Measurements from ENCODE around the gene SLC38A10. TPM values are rescaled to one million over a fixed set of nuclear protein-coding genes. Genes with fewer than 3 reads are reported as not detected.

Gene SLC38A10
- total RNA-seq, 1 experiment from 2014 or later: 121 TPM

DNA sequence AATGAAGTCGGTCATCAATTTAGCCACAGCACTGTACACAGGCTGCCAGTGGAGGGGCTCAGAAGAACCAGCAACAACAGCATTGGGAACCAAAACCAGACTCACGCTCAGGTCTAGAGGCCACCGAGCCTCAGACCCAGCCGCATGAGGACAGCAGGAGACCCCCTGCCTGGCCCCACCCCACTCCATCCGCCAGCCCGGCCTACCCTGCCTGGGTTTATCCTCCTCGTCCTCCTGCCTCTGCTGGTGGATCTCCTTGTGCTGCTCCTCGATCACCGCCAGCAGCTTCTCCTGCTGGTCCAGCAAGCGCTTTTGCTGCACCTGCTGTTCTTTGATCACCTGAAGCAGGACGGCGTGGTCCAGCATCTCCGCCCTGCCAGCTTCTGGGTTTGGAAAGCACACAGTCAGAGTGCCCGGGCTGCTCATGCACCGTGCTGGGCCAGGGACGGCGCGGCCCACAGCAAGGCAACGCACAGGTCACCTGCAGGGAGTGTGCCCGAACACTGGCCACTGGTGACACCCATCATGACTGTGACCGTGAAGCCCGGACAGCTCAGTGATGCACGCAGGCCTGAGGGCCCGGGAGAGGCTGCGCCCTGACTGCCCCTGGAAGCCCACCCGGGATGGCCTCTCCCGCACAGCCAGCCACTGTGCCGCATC, 48.3 kb downstream of the SLC38A10 start:
- H3K27me3 ChIP-seq: no peaks in the 10 kb centered on the region
- no peak overlapping the region for H3K4me3 ChIP-seq
- DNase-seq: no peak
- H3K36me3 ChIP-seq: peaks cover 41% of the 10 kb centered on the region
- no peaks in the 10 kb centered on the region for H3K9me3 ChIP-seq

DNA sequence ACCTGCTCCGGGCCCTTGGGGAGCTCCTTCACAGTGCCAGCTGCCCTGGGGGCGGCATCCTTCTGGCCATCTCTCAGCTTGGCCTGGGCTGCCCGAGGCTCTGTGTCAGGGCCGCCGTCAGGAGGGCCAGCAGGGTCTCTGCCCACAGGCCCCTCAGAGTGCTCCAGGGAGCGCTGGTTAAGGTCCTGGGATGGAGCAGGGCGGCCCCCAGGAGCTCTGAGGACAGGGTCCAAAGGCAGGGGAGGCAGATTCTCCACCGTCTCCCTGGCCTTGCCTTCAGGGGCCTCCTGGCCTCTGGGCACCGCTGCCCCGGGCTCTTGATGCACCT, 48.8 kb downstream of the SLC38A10 start:
- H3K27me3 ChIP-seq: no peaks in the 10 kb centered on the region
- no peak overlapping the region for H3K4me3 ChIP-seq
- no peaks in the 10 kb centered on the region for H3K9me3 ChIP-seq
- H3K36me3 ChIP-seq: peaks cover 41% of the 10 kb centered on the region
- no peak for DNase-seq

DNA sequence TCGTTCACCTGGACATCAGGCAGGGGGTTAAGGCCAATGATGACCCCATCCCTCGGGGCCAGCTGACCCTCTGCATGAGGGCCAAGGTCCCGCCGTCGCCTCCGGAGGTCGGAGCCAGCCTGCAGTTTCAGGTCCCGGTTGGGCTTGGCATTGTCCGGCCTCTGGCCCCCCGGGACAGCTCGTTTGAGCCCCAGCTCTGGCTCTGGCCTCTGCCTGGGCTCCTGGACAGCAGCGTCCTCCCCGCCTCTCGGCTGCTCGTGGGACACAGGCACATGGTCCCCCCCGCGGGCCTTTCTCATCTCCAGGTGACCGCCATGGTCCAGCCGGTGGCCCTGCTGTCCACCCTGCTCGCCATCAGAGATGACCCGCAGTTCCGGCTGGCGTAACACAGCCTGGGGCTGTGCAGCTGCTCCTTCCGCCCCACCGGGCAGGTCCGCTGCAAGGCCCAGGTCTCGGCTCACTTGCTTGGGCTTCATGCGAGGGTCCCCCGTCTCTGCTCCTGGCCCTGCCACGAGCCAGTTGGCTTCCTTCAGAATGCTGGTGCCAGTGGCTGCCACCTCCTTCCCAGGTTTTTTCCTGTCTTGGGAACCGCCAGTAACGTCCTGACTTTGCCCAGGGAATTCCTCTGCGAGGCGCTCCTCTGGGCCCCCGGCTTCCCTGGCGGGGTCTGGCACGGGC, 49.3 kb downstream of the SLC38A10 start:
- Histone ChIP-seq H3K9me3 (no peaks in the 10 kb centered on the region), H3K27me3 (no peaks in the 10 kb centered on the region), H3K4me3 (no peak overlapping the region), H3K36me3 (peaks cover 41% of the 10 kb centered on the region)
- DNase-seq: no peak

DNA sequence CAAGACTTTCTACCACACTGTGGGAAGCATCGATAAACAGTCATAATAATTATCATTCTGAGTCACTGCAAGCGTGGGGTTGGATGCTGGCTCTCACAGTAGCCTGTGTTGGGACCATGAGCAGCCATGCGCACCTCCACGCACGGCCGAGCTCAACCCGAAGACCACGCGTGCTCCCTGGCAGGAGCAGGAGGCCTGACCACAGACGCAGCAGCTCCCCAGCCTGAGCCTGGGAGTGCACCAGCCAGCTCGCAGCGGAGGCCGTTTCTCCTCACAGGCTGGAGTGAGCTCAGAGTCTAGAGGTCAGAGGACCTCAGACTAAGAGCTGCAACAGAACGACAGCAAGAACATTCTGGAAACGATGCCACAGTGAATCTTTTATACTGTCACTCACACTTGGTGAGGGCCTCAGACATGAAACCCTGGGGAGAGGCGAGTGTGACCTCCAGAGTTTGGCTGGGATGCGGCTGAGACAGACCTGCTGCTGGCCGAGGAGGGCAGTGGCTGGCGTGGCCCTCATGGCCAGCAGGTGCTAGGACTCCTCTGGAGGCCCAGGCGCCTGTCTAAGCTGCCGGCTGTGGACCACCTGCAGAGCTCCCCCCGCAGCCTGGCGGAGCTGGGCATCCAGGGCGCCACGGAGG, 50.0 kb downstream of the SLC38A10 start:
- no peak overlapping the region for H3K4me3 ChIP-seq
- peaks cover 40% of the 10 kb centered on the region for H3K36me3 ChIP-seq
- no peaks in the 10 kb centered on the region for H3K27me3 ChIP-seq
- peak; percentile 22 for DNase-seq
- no peaks in the 10 kb centered on the region for H3K9me3 ChIP-seq

DNA sequence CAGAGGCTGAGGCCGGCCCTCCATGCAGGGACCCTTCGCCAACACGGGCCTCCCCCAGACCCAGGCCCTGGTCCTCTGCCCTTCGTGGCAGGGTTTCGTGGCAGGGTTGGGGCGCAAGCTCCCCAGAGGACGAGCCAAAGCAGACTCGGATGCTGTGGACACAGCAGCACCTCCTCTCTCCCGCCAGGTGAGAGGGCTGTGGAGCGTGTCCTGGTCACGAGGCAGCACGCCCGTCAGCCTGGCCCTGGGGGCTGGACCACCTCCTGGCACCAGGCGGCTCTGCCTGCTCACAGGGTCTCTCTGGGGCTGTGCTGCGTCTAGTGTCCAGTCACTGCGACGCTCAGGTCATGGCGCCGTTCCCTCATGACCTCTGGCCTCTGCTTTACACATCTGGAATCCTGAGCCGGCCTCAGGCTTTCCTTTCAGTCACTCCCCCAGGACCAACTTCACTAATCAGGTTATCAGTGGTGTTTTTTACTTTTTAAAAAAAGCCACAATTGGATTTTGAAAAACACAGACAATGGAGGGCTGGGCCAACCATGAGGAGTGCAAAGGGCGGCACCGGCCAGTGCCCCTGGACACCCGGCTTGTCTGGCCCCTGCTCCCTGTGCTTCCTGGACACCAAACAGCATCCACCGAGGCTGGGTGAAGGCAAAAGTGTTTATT, 50.6 kb downstream of the SLC38A10 start:
- DNase-seq: no peak
- H3K4me3 ChIP-seq: no peak overlapping the region
- no peaks in the 10 kb centered on the region for H3K9me3 ChIP-seq
- H3K27me3 ChIP-seq: no peaks in the 10 kb centered on the region
- peaks cover 40% of the 10 kb centered on the region for H3K36me3 ChIP-seq

DNA sequence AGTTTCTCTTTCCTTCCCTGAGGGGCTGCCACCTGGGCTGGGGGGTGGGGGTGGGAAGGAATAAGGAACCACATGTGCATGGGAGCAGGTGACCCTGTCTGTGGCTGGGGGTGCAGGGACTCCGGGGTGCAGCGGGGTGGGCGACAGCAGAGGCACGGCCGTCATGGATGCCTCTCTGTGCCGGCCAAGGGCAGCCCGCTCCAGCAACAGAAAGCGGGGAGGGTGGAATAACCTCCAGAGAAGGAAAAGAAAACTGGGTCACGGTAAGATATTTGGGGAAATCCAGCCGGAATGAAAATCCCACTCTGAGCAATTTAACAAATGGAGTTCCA, 51.8 kb downstream of the SLC38A10 start:
- H3K36me3 ChIP-seq: peaks cover 41% of the 10 kb centered on the region
- no peaks in the 10 kb centered on the region for H3K9me3 ChIP-seq
- H3K27me3 ChIP-seq: no peaks in the 10 kb centered on the region
- DNase-seq: no peak
- H3K4me3 ChIP-seq: no peak overlapping the region

DNA sequence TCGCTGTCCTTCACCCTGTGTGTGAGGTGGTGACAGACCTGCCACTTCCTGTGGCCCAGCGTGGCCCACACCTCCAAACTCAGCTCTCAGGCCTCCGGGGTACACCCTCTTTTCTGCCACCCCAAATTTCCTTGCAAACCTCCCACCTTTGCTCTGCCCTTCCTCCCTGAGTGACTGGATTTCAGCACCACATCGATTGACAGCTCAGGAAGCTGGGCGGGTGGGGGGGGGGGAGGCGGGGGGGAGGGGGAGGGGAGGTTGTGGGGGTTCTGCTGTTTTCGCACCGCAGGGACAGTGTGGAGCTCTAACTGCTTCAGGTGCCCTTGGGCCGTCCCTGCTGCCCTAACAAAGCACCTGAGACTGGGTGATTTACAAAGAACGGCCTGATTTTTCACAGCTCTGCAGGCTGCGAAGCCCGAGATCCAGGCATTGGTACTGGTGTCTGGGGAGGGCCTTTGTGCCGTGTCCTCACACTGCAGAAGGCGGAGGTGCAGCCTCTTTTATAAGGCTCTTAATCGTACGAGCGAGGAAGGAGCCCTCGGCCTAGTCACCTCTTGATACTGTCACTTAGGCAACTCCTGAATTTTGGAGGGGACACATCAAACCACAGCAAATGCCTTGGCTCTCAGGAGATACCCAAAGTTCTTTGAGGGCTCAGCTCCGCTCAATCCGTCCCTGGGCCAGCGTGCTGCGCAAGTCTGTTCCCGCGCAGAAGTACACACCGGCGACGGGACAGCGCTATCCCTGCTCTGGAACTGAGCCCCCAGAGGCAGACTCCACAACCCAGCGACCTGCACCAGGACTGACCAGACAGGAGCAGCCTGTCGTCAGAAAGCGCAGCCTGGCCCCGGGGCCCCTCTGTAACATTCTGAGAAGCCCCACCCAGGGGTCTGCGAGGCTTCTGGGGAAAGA, 52.4 kb downstream of the SLC38A10 start:
- Histone ChIP-seq H3K4me3 (no peak overlapping the region), H3K9me3 (no peaks in the 10 kb centered on the region), H3K27me3 (no peaks in the 10 kb centered on the region), H3K36me3 (peaks cover 41% of the 10 kb centered on the region)
- no peak for DNase-seq

DNA sequence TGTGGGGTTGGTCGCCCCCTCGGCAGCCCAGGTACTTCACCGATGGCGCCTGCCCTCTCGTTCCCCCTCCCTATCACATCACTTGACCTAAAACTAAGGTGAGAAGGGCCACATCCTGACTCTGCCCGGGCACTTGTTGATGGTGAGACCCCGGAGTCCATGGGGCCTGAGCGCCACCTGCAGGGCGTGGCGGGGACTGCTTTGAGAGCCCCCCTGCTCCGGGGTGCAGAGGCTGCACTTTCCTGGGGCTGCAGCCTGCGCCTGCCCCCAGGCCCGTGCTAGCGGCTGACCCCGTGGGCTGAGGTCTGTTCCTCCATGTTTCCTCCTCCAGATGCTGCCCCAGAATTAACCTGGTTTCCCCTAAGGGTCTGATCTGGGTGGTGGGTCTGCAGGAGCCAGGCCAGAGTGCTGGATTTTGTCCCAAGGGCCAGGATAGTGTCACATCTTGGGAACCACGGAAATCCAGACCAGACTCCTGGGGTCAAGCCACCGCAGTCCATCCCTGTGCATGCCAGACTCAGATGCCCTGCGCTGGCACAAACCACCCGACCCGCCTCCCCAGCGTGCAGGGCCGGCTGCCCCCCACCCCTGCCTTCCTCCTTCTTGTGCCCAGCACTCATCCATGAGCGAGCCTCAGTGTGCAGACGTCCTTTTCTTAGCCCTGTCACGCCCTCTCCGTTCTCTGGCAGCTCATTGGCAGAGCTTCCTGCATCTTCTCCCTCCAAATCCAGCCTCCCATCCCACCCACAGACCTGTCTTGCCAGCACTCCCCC, 53.3 kb downstream of the SLC38A10 start:
- Histone ChIP-seq H3K36me3 (peaks cover 41% of the 10 kb centered on the region), H3K9me3 (no peaks in the 10 kb centered on the region), H3K27me3 (no peaks in the 10 kb centered on the region), H3K4me3 (no peak overlapping the region)
- DNase-seq: peak; percentile 30

DNA sequence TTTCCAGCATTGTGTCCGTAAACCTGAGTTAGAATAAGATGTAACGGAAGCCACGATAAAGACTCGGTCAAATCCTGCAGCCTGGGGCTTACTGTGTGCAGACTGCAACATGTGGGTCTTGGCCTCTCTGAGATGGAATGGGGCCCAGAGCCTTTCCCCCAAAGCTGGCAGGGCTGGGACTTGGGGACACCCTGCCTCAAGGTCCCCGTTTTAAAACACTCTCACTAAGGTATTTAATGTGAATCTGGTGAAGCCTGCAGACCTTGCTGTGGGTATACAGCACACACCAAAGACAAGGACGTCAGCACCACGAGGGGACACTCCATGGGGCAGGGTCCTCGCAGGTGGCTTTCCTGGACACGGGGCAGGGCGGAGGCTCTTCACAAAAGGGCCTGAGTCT, 53.9 kb downstream of the SLC38A10 start:
- Histone ChIP-seq H3K36me3 (peaks cover 42% of the 10 kb centered on the region), H3K27me3 (no peaks in the 10 kb centered on the region)
- DNase-seq: no peak

DNA sequence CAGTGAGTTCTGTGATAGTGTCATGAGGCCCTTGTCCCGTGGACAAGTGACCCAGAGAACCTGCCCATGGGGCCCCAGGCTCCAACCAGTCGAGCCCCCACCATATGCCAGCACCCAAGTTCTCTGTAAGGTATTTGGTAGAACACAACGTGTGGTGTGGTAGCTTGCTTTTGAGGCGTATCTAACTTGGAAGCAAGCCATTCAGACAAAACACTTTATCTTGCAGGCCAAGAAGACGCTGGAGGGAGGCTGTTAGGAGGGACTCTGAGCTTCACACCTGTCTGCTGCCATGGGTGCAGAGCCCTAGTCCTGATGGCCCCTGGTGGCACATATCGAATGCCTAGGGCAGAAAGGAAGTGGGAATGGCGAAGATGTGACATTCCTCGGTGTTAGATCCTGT, 54.3 kb downstream of the SLC38A10 start:
- H3K27me3 ChIP-seq: no peaks in the 10 kb centered on the region
- H3K36me3 ChIP-seq: peaks cover 38% of the 10 kb centered on the region
- H3K4me3 ChIP-seq: peak overlapping the region; percentile 88
- DNase-seq: no peak
- no peaks in the 10 kb centered on the region for H3K9me3 ChIP-seq

More for the DNA sequence above, 53.9 kb downstream of the SLC38A10 start:
- Histone ChIP-seq H3K4me3 (no peak overlapping the region), H3K9me3 (no peaks in the 10 kb centered on the region)

DNA sequence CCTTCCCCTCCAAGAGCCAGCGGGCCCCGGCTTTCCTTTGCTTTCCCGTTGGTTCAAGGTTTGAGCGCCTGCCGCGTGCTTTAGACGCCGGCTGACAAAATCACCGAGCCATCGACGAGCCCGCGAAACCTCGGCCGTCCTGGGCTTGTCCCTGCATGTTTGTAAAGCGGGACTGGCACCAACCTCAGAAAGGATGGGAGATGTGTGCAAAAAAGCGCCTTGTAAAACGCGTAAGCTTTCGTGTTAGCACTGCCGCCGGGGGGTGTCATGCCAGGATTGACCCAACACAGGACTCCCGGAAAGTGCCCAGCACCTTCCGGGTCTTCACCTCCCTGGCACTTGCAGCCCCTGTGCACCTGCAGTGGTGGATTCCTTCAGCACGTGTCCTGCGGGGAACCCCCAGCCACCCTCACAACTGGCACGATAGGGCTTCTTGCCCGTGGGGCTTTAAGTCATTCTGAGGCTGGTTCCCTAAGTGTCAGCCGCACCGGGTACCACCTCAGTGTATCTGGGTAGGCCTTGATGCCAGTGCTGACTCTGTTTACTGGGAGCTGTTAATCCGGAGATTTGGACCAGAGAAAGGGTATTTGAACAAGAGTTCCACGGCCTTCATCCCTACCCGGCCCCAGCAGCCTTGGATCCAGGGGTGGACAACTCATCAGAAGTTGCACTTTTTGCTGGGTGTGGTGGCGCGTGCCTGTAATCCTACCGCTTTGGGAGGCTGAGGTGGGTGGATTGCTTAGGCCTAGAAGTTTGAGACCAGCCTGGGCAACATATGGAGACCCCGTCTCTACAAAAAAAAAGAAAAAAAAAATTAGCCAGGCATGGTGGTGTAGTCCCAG, 55.2 kb downstream of the SLC38A10 start:
- peak; percentile 39 for DNase-seq

DNA sequence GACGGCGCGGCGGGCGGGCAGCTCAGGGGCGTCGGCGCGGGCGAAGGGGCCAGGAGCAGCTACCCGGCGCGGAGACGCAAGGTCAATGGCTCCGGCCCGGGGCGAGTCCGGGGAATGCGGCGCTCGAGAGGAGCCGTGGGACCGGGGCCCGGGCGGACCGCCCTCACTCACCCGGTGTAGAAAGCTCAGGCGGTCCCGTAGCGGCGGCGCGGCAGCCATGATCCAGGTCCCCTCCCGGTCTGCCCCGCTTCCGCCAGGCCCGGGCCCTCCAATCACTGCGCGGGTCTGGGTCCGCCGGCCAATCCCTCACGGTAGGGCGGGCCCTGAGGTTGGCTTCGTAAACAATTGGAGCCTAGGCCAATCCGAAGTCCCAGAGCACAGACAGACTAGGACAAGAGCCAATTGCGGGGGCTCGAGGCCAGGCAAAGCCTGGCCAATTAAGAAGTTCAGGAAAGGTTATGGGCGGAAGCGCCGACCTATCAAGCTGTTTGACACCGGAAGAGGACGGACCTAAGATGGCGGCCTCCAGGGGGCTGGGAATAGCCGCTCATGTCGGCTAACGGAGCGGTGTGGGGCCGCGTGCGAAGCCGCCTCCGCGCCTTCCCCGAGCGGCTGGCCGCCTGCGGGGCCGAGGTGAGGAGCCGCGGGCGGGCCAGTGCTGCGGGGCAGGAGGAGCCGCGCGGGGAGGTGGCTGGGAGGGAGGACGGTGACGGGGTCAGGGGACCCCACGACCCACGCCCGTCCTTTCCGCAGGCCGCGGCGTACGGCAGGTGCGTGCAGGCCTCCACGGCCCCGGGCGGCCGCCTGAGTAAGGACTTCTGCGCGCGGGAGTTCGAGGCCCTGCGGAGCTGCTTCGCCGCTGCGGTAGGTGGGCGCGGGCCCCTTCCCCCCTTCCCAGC, 56.0 kb downstream of the SLC38A10 start, which contains the start of the genes NDUFAF8 and TEPSIN:
TSS of gene NDUFAF8 (plus strand) at position 504 of the 899 bp plus-strand sequence. CDS start at position 550, 46 bp downstream.
TSS of gene TEPSIN (minus strand) at position 241 of the 899 bp plus-strand sequence. CDS start at position 219, 22 bp downstream.
- Histone ChIP-seq H3K27me3 (no peaks in the 10 kb centered on the region), H3K36me3 (peaks cover 35% of the 10 kb centered on the region), H3K4me3 (peak within 1 kb of the TSS; percentile 88), H3K9me3 (no peaks in the 10 kb centered on the region)
- DNase-seq: peak; percentile 99

More for the DNA sequence above, 55.2 kb downstream of the SLC38A10 start:
- Histone ChIP-seq H3K9me3 (no peaks in the 10 kb centered on the region), H3K27me3 (no peaks in the 10 kb centered on the region), H3K36me3 (peaks cover 35% of the 10 kb centered on the region), H3K4me3 (peak overlapping the region; percentile 88)

DNA sequence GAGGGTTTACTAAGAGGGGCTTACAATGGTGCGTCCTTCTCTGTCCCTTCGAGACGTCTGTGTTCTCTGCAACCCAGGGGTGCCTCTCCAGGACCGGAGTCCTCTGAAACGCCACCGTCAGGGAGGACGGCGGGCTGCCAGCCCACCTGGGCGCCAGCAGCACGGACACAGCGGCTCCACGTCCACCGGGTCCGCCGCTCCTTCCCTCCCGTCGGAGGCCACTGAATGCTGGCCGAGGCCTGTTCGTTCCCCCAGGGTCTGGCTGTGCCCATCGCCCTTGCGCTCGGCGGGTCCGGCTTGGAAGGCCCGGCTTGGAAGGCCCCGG, 56.7 kb downstream of the SLC38A10 start:
- DNase-seq: no peak
- Histone ChIP-seq H3K4me3 (peak overlapping the region; percentile 88), H3K9me3 (no peaks in the 10 kb centered on the region)

More for the DNA sequence above, 56.7 kb downstream of the SLC38A10 start:
- H3K27me3 ChIP-seq: no peaks in the 10 kb centered on the region
- peaks cover 35% of the 10 kb centered on the region for H3K36me3 ChIP-seq
